Duodenal mucosa (tissue), 2 donors: ENCODE measurements around the gene TMX2.

ENCODE experiments used
- H3K27ac ChIP-seq: one replicate; pipeline ENCODE4 v1.7.0; 2013; ENCODE audit warnings: low read depth, low read length
- H3K27me3 ChIP-seq, 2 donors: one replicate each; pipeline ENCODE4 v1.7.0; 2013; ENCODE audit warnings: low read length in 2 of 2, control low read depth in 1 of 2; ENCODE audit not compliant: insufficient read depth in 2 of 2, control insufficient read depth in 1 of 2
- H3K36me3 ChIP-seq, 2 donors: one replicate each; pipeline ENCODE4 v1.7.0; 2013; ENCODE audit warnings: low read length in 2 of 2, control low read depth in 1 of 2; ENCODE audit not compliant: insufficient read depth in 2 of 2, control insufficient read depth in 1 of 2
- H3K4me1 ChIP-seq, 2 donors: one replicate each; pipeline ENCODE4 v1.7.0; 2013; ENCODE audit warnings: low read length in 2 of 2, control low read depth in 1 of 2; ENCODE audit not compliant: insufficient read depth in 2 of 2, control insufficient read depth in 1 of 2
- H3K4me3 ChIP-seq, 2 donors: one replicate each; pipeline ENCODE4 v1.7.0; 2013; ENCODE audit warnings: low read length in 2 of 2, low read depth in 1 of 2
- H3K9ac ChIP-seq, 2 donors: one replicate each; pipeline ENCODE4 v1.7.0; 2013; ENCODE audit warnings: low read length in 2 of 2, low read depth in 1 of 2
- H3K9me3 ChIP-seq, 2 donors: one replicate each; pipeline ENCODE4 v1.7.0; 2013; ENCODE audit warnings: low read length in 2 of 2, control low read depth in 1 of 2; ENCODE audit not compliant: control insufficient read depth in 1 of 2

TMX2 gene, protein sequence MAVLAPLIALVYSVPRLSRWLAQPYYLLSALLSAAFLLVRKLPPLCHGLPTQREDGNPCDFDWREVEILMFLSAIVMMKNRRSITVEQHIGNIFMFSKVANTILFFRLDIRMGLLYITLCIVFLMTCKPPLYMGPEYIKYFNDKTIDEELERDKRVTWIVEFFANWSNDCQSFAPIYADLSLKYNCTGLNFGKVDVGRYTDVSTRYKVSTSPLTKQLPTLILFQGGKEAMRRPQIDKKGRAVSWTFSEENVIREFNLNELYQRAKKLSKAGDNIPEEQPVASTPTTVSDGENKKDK

DNA sequence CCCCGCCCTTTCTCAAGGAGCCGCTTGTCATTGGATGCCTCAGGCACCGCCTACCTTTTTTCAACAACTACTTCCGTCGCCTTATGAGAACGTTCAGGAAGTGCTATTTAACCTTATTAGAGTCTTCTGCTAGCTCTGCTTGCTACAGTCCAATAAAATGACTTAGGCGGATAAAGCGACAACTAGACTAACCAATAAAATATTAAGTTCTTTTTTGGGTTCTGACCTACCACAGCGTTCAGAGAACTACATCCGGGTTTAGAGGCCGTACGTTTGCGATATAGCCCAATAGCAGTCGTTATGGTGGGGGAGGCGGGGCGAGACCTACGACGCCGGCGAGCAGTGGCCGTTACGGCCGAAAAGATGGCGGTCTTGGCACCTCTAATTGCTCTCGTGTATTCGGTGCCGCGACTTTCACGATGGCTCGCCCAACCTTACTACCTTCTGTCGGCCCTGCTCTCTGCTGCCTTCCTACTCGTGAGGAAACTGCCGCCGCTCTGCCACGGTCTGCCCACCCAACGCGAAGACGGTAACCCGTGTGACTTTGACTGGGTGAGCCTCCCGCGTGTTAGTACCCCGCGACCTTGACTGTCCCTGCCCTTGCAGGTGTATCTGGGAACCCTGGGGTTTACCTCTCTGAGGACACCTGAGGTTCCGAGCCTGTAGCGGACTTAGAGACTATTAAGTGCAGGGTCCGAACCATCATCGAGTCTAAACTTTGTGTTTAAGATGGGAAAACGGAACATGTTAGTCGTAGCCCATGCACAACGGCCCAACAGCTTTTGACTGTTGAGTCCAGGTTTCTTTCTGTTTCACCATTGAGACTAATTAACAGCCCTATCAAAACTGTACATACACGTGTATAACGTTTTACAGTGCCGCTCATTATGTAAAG, at the start of gene TMX2:
Gene TMX2, plus strand, starts transcription at position 338 of the 895 bp plus-strand sequence. Its CDS starts 26 bp downstream, at position 364.
- H3K27ac ChIP-seq: peak within 1 kb of the TSS; percentile 92
- no peaks in the 10 kb centered on the region for H3K27me3 ChIP-seq
- peak within 1 kb of the TSS; percentile 88 to 97 for H3K9ac ChIP-seq
- no peaks in the 10 kb centered on the region for H3K9me3 ChIP-seq
- H3K36me3 ChIP-seq: no peaks in the 10 kb centered on the region
- peak within 1 kb of the TSS; percentile 96 to 98 for H3K4me3 ChIP-seq
- peaks cover 23 to 26% of the 10 kb centered on the region in 2 donors for H3K4me1 ChIP-seq

DNA sequence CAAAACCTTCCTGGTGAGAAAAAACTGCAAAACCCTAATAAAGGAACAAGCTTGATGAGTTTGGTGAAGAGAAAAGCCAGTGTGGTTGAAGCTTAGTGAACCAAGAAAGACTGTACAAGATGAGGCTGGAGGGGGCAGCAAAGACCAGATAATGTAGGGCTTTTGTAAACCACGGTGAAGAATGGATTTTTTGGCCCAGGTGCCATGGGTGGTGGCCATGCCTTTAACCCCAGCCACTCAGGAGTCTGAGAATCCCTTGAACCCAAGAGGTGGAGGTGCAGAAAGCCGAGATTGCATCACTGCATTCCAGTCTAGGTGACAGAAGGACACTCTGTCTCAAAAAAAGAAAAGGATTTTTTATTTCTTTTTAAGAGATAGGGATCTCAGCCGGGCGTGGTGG, 49.5 kb upstream of the TMX2 start:
- no peak overlapping the region for H3K4me3 ChIP-seq
- H3K9me3 ChIP-seq: no peaks in the 10 kb centered on the region
- H3K36me3 ChIP-seq: peaks cover 13 to 31% of the 10 kb centered on the region in 2 donors
- no peaks in the 10 kb centered on the region for H3K27me3 ChIP-seq
- no peak overlapping the region for H3K27ac ChIP-seq
- peaks cover 9 to 16% of the 10 kb centered on the region in 2 donors for H3K4me1 ChIP-seq
- H3K9ac ChIP-seq: no peak overlapping the region

DNA sequence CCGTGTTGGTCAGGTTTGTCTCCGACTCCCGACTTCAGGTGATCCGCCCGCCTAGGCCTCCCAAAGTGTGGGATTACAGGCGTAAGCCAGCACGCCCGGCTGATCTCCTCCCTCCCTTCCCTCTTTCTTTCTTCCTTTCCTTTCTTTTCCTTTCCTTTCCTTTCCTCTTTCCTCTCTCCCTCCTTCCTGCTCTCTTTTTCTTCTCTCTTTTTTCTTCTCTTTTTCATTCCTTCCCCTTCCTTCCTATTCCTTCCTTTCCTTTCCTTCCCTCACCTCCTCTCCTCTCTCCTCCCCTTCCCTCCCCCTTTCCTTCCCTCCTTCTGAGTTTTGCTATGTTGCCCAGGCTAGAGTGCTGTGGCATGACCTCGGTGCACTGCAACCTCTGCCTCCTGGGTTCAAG, 48.4 kb upstream of the TMX2 start:
- H3K27me3 ChIP-seq: no peaks in the 10 kb centered on the region
- no peak overlapping the region for H3K4me3 ChIP-seq
- no peak overlapping the region for H3K9ac ChIP-seq
- H3K4me1 ChIP-seq: peaks cover 8 to 10% of the 10 kb centered on the region in 2 donors
- peaks cover 13 to 31% of the 10 kb centered on the region in 2 donors for H3K36me3 ChIP-seq
- H3K27ac ChIP-seq: no peak overlapping the region
- H3K9me3 ChIP-seq: no peaks in the 10 kb centered on the region

DNA sequence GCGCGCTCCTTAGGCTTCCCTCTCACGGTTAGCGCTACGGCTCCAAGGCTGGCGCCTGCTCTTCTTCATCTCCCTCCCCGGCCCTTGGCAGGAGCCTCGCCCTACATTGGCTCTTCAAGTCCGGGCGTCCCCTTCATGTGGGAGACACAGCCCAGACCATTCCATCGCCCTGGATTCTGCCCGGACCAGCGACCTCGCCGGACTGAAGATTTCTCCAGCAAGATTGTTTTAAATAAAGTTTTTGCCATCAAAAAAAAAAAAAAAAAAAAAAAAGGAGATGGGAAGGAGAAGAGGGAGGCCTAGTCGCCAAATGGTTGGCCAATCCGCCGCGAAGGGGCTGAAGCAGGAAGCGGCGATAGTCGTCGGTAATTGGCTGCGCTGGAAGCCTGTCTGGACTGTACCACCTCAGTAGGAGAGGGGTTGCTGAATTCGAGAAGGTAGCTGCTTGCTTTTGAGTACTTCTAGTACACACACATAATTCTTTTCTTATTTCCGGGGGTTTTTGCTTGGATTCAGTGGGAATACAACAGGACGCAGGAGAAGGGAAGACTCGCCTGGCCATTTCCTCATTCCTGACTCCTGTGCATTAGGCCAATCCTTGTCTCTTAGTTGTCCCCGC, 45.2 kb upstream of the TMX2 start:
- peak overlapping the region; percentile 99 for H3K27ac ChIP-seq
- peaks cover 1 to 9% of the 10 kb centered on the region in 2 donors for H3K36me3 ChIP-seq
- no peaks in the 10 kb centered on the region for H3K27me3 ChIP-seq
- H3K9me3 ChIP-seq: no peaks in the 10 kb centered on the region
- peaks cover 17 to 18% of the 10 kb centered on the region in 2 donors for H3K4me1 ChIP-seq
- peak overlapping the region; percentile 94 to 99 for H3K4me3 ChIP-seq
- peak overlapping the region; percentile 84 to 98 for H3K9ac ChIP-seq

DNA sequence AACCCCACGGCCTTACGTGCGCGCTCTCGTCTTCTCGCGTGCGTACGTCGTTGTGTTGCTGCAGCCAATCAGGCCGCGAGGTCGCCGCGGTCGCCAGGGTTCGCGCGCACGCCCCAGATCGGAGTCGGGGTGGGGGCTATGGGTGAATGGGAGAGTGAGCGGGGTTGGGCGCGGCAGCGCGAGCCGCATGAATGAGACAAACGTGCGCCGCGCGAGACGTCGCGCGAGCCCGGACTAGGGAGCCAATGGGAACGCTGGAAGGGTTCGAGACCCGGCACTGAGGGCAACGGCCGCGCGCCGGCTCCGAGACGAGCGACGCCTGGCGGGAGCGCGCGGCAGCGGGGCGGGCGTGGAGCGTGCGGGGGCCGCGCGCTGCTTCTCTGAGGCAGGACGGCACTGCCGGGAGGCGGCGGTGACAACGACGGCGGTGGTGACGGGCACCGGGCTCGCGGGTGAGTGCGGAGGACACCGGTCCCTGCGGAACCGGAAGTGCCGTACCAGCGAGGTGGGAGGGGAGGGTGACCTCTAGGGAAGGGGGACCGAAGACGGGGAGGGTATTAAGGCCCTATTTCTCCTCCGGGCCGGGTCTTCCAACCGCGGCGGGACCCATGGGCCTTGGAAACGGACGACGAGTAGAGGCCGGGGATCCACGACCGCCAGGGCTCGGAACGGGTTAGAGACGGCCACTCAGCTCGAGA, 44.5 kb upstream of the TMX2 start, which contains the start of gene ZDHHC5:
Gene ZDHHC5, plus strand, starts transcription at position 379 of the 698 bp plus-strand sequence. CDS start 4,977 bp downstream, outside the sequence.
- Histone ChIP-seq H3K4me1 (peaks cover 17 to 18% of the 10 kb centered on the region in 2 donors), H3K4me3 (peak within 1 kb of the TSS; percentile 94 to 99), H3K27ac (peak within 1 kb of the TSS; percentile 99), H3K27me3 (no peaks in the 10 kb centered on the region), H3K36me3 (peaks cover 8 to 11% of the 10 kb centered on the region in 2 donors), H3K9ac (peak within 1 kb of the TSS; percentile 92 to 98), H3K9me3 (no peaks in the 10 kb centered on the region)

DNA sequence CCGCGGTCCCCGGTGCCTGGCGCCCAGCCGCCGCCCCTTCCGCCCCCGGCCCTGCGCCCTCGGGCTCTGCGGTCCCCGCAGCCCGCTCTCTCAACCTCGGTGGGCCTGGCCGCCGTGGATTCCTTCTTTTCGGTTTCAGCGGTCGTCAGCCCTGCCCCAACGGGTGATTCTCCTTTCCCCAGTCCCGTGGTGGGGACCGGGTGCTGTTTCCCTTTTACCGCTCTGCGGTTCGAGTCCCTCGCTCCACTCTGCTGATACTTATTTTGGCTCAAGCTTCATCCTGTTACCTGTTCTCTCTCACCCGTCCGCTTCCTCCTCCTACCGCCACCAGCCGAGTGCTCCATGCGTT, 44.0 kb upstream of the TMX2 start:
- Histone ChIP-seq H3K27me3 (no peaks in the 10 kb centered on the region), H3K4me3 (peak overlapping the region; percentile 94 to 99), H3K9ac (peak overlapping the region; percentile 92 to 97), H3K36me3 (peaks cover 12 to 16% of the 10 kb centered on the region in 2 donors), H3K9me3 (no peaks in the 10 kb centered on the region), H3K27ac (peak overlapping the region; percentile 99), H3K4me1 (peaks cover 17 to 18% of the 10 kb centered on the region in 2 donors)

DNA sequence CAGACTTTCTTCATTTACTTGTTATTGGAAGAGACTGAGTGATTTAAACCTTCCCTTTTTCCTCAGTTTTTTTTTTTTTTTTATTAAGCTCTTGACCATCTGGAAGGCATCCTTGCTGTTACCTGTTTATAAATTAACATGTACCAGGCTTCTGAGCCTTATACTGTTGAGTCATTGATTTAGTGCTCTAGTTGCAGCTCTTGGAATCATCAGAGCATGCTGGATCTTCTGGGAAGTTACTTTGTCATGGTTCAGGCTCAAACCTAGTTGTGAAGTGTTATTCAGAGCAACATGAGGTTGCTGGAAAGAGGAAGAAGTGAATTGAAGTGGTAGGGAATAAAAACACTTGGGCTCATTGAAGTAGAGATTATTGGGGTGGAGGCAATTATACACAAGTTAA, 38.1 kb upstream of the TMX2 start:
- H3K36me3 ChIP-seq: peaks cover 35 to 51% of the 10 kb centered on the region in 2 donors
- H3K27ac ChIP-seq: no peak overlapping the region
- H3K9ac ChIP-seq: no peak overlapping the region
- H3K9me3 ChIP-seq: no peaks in the 10 kb centered on the region
- H3K4me1 ChIP-seq: peaks cover 10 to 17% of the 10 kb centered on the region in 2 donors
- H3K27me3 ChIP-seq: no peaks in the 10 kb centered on the region
- no peak overlapping the region for H3K4me3 ChIP-seq

DNA sequence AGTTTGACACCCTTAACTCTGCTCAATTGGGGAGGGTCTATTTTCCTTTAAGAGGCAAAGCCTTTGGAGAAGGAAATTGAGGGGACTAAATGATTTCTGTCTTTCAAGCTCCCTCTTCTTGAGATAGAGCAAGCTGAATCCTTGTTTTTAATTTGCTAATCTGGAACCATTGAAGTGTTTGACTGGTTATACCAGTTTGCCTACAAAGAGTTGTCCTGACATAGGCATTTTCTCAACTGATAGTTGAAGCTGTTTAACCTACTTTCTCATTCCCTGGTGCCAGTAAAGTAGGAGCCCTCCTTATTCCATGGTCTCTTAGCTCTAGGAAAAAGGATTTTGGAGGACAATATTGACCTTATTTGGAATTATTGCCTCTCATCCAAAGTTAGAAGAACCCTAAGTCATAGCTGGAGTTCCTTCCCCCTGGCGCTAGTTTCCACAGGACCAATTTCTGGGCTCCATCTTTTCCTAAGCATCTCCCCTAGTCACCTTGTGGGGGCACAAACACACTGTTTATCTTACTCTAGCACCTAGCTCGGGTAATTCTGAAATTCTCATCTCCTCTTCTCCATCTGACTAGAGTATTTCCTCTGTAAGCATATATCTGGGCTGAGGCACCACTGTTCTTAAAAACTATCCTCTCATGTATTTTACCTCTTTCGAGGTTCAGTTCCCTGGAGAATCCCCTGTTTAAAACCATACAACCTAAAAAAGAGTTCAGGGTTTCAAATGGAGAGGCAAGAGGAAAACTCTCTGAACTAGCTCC, 37.0 kb upstream of the TMX2 start:
- Histone ChIP-seq H3K4me1 (peaks cover 15 to 21% of the 10 kb centered on the region in 2 donors), H3K27me3 (no peaks in the 10 kb centered on the region), H3K27ac (no peak overlapping the region), H3K36me3 (peaks cover 35 to 56% of the 10 kb centered on the region in 2 donors), H3K9me3 (no peaks in the 10 kb centered on the region), H3K4me3 (no peak overlapping the region), H3K9ac (no peak overlapping the region)

DNA sequence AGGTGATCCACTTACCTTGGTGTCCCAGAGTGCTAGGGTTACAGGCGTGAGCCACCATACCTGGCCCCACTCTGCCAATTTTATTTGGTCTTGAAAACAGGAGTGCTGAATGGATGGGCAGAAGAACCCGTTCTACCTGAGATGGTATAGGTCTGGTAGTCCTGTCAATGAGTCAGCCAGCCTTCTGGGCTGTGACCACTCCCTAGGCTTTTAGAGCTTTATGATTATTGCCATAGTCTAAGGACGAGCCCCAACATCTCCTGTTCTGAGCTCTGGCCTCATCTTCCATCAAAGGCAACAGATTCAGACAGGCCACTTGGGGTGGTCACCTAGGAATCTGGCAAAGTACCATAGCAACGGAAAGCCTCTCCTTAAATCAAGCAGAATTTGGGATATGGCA, 33.0 kb upstream of the TMX2 start:
- Histone ChIP-seq H3K4me3 (no peak overlapping the region), H3K4me1 (peaks cover 20% of the 10 kb centered on the region in 2 donors), H3K9me3 (no peaks in the 10 kb centered on the region), H3K9ac (no peak overlapping the region), H3K27ac (no peak overlapping the region), H3K27me3 (no peaks in the 10 kb centered on the region), H3K36me3 (peaks cover 39 to 55% of the 10 kb centered on the region in 2 donors)
